HUES6 (cell line): ENCODE results near the gene HMGN4.

Source experiments
- H3K27ac ChIP-seq: 2 replicates; pipeline ENCODE4 v1.7.0; 2013; ENCODE audit warnings: low read depth, mild to moderate bottlenecking, low read length, inconsistent platforms
- H3K27me3 ChIP-seq: 2 replicates; pipeline ENCODE4 v1.6.1; 2013; ENCODE audit warnings: low read length; ENCODE audit not compliant: control insufficient read depth, insufficient read depth
- H3K36me3 ChIP-seq: 2 replicates; pipeline ENCODE4 v1.6.1; 2013; ENCODE audit warnings: low read length; ENCODE audit not compliant: control insufficient read depth, insufficient read depth
- H3K4me1 ChIP-seq: 2 replicates; pipeline ENCODE4 v1.6.1; 2013; ENCODE audit warnings: low read length; ENCODE audit not compliant: control insufficient read depth, insufficient read depth
- H3K4me3 ChIP-seq: 2 replicates; pipeline ENCODE4 v1.5.1; 2013; ENCODE audit warnings: low read depth, low read length
- H3K9ac ChIP-seq: one replicate; pipeline ENCODE4 v1.6.1; 2013; ENCODE audit warnings: mild to moderate bottlenecking, low read length
- H3K9me3 ChIP-seq: 2 replicates; pipeline ENCODE4 v1.6.1; 2013; ENCODE audit warnings: low read depth, low read length; ENCODE audit not compliant: control insufficient read depth, insufficient read depth

The HMGN4 gene

DNA sequence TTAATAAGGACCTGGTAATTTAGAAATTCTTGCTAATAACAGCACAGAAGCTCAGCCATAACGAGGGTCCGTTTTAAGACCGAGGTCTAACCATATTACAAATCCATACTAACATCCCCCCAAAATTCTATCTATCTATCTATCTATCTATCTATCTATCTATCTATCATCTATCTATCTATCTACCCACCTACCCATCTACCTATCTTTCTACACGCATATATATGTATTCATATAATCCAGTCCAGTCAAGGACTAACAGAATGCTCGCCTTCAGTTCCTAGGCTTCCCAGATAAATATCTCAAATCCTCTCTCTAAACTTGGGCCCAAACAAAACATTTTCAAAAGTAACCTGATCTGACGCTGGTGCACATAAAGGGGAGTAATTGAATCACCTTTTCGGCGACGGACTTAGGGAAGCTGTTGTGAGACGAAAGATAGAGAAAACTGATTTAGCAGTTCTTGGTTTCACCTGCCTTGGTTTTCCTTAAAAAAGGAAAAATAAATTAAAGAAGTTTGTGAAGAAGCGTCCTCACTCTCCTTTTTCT, 14.5 kb downstream of the HMGN4 start:
- H3K9ac ChIP-seq = no peak overlapping the region
- no peaks in the 10 kb centered on the region for H3K27me3 ChIP-seq
- H3K36me3 ChIP-seq = no peaks in the 10 kb centered on the region
- peak overlapping the region; percentile 85 for H3K4me3 ChIP-seq
- H3K4me1 ChIP-seq = 0 out of 2 replicates have a peak, but pooled peaks cover 6% of the 10 kb centered on the region
- H3K9me3 ChIP-seq = no peaks in the 10 kb centered on the region
- H3K27ac ChIP-seq = no peak overlapping the region

DNA sequence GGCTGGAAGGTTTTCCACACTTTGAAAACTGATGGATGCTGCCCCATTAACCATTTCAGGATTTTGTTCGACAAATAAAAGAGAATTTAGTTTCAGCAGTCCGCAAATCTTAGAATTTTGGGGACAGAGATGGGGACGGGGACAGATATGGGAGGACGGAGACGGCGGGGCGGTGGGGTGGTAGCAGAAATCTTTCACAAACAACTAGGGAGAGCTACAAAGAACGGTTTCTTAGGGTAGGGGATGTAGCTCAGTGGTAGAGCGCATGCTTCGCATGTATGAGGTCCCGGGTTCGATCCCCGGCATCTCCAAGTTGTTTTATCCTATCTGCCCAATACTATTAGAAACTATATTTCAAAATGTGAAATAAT, 15.1 kb downstream of the HMGN4 start:
- H3K27ac ChIP-seq = no peak overlapping the region
- no peaks in the 10 kb centered on the region for H3K9me3 ChIP-seq
- 0 out of 2 replicates have a peak, but pooled peaks cover 6% of the 10 kb centered on the region for H3K4me1 ChIP-seq
- H3K27me3 ChIP-seq = no peaks in the 10 kb centered on the region
- H3K9ac ChIP-seq = no peak overlapping the region
- H3K4me3 ChIP-seq = peak overlapping the region; percentile 85
- H3K36me3 ChIP-seq = no peaks in the 10 kb centered on the region

DNA sequence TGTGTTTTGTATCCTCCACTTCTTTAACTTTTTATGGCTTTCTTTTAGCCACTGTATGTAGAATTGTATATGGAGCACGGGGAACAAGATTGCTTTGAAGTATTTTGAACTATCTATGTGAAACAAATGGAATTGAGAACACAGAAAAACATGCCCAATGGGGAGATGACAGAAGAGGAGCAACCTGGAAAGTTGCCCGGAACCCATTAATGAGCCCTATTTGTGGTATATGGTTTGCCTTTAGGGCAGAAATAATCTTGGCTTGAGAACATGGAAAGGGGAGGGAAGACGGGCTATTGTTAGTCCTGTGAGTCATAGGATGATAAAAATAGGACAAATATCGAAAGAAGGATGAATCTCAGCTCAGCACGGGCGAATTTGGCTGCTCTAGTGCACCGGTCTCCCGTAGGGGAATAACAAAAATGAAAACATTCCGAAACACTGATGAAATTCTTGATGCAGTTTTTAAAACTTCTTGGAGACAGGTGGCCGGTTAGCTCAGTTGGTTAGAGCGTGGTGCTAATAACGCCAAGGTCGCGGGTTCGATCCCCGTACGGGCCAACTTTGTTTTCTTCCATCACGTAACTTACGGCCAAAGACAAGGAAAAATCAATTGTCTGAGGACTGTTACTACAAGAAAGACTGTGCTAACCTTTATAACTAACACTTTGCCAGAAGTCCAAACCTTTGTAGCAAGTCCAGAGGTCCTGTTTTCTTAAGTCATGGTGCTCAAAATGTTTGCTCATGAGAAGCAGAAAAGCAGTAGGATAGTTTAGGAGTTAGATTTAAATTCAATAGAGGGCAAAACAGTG, 15.7 kb downstream of the HMGN4 start:
- Histone ChIP-seq H3K36me3 (no peaks in the 10 kb centered on the region), H3K4me3 (peak overlapping the region; percentile 85), H3K27ac (no peak overlapping the region), H3K9ac (peak overlapping the region; percentile 30), H3K9me3 (no peaks in the 10 kb centered on the region), H3K27me3 (no peaks in the 10 kb centered on the region), H3K4me1 (0 out of 2 replicates have a peak, but pooled peaks cover 6% of the 10 kb centered on the region)

DNA sequence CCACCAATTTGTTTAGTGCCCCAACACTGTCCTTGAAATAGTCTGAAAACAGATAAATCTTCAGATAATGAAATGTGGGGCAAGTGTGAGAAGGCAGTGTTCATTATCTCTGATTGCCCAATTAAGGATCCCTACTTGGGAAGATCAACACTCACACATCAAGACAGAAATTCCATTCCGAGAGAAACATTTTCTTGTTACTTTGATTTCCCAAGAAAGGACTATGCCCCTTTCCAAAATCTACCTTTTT, 16.2 kb downstream of the HMGN4 start:
- Histone ChIP-seq H3K4me1 (0 out of 2 replicates have a peak, but pooled peaks cover 6% of the 10 kb centered on the region), H3K36me3 (no peaks in the 10 kb centered on the region), H3K27me3 (no peaks in the 10 kb centered on the region), H3K9me3 (no peaks in the 10 kb centered on the region), H3K9ac (peak overlapping the region; percentile 10), H3K27ac (no peak overlapping the region), H3K4me3 (peak overlapping the region; percentile 85)

DNA sequence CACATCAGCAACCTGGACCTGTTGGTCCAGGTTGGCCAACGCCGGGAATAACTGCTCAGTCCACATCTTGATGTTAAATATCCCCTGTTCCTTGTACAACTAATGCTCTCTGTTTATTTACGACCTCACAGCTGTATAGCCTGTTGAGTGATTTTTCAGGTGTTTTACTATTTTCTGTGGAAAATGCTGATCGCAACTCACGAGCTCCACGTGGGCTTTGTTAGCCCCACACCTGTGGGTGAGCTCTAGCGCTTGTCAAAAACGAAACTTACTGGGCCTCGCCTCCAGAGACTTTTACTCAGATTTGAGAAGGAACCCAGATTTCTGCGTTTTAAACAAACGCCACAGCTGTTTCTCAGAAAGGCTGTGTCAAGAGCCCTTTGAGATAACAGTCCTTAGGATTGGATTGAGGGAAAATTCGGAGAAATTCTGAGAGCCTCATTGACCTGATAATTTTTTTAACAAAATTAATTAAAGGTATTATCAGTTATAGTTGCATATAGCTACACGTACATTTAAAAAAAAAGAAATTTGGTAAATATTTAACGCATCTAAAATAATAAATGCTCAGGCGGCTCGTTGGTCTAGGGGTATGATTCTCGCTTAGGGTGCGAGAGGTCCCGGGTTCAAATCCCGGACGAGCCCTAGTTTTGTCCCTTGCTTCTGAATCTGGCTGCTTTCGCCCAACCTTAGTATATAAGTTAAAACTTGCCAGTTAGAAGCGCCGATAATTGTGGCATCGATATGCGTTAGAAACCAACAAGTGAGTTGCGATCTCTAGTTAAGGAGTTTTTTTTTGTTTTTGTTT, 16.7 kb downstream of the HMGN4 start:
- no peak overlapping the region for H3K27ac ChIP-seq
- 0 out of 2 replicates have a peak, but pooled peaks cover 6% of the 10 kb centered on the region for H3K4me1 ChIP-seq
- no peaks in the 10 kb centered on the region for H3K27me3 ChIP-seq
- no peaks in the 10 kb centered on the region for H3K36me3 ChIP-seq
- peak overlapping the region; percentile 10 for H3K9ac ChIP-seq
- H3K9me3 ChIP-seq = no peaks in the 10 kb centered on the region
- peak overlapping the region; percentile 85 for H3K4me3 ChIP-seq

DNA sequence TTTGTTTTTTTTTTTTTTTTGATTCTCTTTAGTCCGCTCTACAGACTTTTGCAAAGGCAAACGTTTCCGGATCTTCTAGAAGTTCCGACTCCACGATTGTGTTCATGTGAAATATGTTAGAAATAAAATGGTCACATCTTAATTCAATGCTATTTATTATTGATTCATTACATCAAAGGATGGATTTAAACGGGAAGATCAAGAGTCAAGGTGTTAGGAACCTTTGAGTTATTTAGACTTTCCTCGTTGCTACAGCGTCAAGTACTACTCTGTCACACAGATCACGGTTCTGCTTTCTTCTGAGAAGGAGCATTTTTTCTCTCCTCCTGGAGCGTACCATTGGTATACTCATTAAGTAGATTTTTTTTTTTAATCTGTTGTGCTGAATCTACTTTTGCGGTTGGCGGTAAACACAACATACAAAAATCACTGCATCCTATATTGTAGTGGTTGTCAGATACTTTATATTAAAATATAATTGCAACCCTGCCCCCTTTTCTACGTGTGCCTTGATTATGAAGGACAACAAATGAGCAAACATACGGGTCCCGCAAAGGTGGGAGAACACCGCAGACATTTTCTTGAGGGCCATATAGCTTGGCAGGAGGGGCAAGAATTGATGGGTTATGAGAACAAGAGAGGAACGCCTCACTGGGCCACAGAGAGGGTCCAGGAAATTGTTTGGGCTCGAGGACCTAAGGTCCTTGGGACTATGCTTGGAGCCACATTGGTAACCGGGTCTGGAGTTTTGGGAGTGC, 17.5 kb downstream of the HMGN4 start:
- no peaks in the 10 kb centered on the region for H3K36me3 ChIP-seq
- H3K27me3 ChIP-seq = no peaks in the 10 kb centered on the region
- H3K9me3 ChIP-seq = no peaks in the 10 kb centered on the region
- H3K4me1 ChIP-seq = 0 out of 2 replicates have a peak, but pooled peaks cover 6% of the 10 kb centered on the region
- peak overlapping the region; percentile 85 for H3K4me3 ChIP-seq
- no peak overlapping the region for H3K27ac ChIP-seq
- H3K9ac ChIP-seq = peak overlapping the region; percentile 38

DNA sequence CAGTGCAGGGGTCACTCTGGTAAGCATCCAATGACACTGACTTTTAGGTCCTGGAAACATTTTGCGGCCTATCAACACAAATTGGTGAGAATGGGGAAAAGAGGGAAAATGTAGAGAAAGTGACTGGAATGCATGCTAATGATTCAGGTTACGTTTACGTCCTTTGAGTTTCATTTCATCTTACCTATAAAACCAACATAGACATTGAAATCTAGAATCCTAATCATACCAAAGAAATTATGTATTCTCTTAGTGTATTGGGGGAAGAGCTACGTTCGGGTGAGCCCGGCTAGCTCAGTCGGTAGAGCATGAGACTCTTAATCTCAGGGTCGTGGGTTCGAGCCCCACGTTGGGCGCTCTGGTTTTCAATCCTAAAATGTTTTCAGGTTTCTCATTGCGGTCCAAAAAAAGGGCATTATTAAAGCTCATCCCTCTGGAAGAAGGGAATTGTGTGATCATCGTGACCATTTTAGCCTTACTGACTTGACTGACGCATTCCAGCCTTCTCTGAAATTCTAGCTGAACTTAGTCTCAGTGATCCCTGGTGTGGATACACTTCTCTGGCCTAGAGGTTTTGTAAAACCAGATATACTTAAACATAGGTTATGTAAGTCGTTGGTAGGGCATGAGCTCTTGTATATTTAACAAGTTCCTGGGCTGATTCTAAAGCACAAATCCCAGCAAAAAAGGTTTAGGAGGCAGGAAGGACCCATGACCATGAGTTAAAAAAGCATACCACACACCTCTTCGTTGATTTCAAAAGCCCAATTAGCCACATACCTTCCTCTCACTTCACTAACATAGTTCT, 18.3 kb downstream of the HMGN4 start:
- Histone ChIP-seq H3K9ac (no peak overlapping the region), H3K27me3 (no peaks in the 10 kb centered on the region), H3K4me1 (0 out of 2 replicates have a peak, but pooled peaks cover 6% of the 10 kb centered on the region), H3K4me3 (peak overlapping the region; percentile 85), H3K9me3 (peaks cover 3% of the 10 kb centered on the region), H3K27ac (no peak overlapping the region), H3K36me3 (no peaks in the 10 kb centered on the region)

DNA sequence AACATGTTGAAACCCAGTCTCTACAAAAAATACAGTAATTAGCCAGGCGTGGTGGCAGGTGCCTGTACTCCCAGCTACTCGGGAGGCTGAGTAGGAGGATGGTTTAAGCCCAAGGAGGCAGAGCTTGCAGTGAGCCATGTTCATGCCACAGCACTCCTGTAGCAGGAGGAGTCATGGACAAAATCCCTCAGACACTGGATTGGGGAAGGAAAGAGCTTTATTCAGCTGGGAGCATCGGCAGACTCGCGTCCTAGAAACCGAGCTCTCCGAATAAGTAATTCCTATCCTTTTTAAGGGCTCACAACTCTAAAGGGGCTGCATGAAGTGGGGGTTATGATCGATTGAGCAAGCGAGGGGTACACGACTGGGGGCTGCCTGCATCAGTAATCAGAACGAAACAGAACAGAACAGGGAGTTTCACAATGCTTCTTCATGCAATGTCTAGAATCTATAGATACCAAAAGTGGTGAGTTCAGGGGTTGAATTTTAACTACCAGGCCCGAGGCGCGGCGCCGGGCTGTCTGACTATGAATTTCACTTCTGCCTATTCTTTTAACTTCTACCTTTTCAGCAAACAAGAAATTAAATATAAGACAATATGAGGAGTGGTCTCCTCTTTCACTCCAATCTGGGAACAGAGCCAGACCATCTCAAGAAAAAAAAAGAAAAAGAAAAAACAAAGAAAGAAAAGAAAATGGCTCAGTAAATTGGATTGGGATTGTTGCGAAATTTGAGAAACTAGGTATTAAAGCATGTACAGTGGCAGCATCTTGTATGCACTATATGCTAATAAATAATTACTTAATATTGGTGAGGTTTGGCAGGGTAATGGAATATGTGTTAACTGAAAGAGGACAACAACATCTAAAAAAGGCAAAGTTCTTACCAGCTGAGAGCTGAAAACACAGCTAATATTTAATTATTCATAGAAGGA, 23.6 kb downstream of the HMGN4 start:
- Histone ChIP-seq H3K27me3 (no peaks in the 10 kb centered on the region), H3K9me3 (peaks cover 9% of the 10 kb centered on the region), H3K4me1 (0 out of 2 replicates have a peak, but pooled peaks cover 1% of the 10 kb centered on the region), H3K36me3 (no peaks in the 10 kb centered on the region), H3K4me3 (no peak overlapping the region), H3K27ac (no peak overlapping the region), H3K9ac (no peak overlapping the region)

DNA sequence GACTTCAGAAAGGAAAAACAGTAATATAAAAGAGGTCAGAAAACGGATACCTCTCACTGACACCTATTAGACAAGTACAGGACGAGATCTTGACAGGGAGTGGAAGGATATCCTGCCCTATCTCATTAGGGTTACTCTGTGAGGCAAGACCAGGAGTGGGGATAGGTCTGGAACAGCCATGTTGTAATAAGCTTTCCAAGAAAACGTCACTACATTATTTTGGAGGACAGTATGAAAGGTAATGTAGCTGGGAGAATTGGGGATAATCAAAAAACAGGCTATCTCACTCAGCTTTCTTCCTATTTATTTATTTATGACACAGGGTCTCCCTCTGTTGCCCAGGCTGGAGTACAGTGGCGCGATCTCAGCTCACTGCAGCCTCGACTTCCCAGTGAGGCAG, 25.3 kb downstream of the HMGN4 start:
- H3K36me3 ChIP-seq = no peaks in the 10 kb centered on the region
- no peaks in the 10 kb centered on the region for H3K27me3 ChIP-seq
- H3K9me3 ChIP-seq = peaks cover 9% of the 10 kb centered on the region
- no peaks in the 10 kb centered on the region for H3K4me1 ChIP-seq
- no peak overlapping the region for H3K27ac ChIP-seq
- H3K4me3 ChIP-seq = no peak overlapping the region
- no peak overlapping the region for H3K9ac ChIP-seq
